ENCODE results near the gene FGF14. TPM values are rescaled to one million over a fixed set of nuclear protein-coding genes. Genes with fewer than 3 reads are reported as not detected.

FGF14 gene
- total RNA-seq, 1 donor from 2014 or later: 2.9 TPM

DNA sequence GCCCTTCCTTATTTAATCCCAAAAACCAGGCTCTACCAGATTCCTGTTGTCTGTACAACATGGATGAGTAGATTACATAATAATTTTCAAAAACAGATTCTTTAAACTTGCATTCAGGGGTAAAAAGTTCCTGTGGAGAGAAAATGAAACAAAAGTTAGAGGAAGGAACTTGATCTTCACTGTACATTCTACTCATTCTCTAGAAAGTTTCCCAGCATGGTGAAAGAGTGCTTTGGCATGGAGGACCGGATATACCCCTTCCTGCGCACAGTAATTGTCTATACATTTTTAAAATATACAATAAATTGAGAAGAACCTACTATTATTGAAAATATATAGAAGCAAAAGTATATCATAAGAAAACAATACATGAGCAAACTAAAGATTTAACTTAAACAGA is 675.2 kb downstream of the FGF14 start:
- no peak for TF ChIP-seq CTCF (IDR thresholded peaks at IDR 0.05; ENCODE audit: borderline replicate concordance)
- H3K4me3 ChIP-seq: no peak overlapping the region
- no peaks in the 10 kb centered on the region for H3K4me1 ChIP-seq
- intact Hi-C loops (cut with micrococcal nuclease): no loop called here
- H3K27ac ChIP-seq (replicated peaks): no peak overlapping the region
- H3K27me3 ChIP-seq (ENCODE audit: low read depth): no peaks in the 10 kb centered on the region
- no peaks in the 10 kb centered on the region for H3K9me3 ChIP-seq (replicated peaks)
- DNase-seq: no peak
- no peaks in the 10 kb centered on the region for H3K36me3 ChIP-seq

DNA sequence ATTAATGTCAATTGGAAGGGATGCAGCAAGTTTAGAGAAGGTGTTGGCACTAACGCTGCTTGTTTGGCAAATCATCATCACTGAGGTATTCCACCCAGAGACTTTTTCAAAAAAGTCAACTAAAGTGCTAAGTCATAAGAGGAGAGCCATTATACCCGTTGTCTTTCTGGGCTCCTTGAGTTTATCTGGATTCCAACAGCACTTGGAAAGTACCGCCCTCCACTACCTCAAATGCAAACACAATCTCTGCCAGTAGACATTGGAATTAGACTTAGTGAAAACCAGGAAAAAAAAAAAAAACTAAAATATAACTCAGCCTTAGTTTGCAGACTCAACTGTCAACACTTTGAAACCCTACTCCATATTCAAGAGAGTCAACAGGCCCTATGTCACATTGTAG is 683.4 kb downstream of the FGF14 start:
- TF ChIP-seq CTCF (IDR thresholded peaks at IDR 0.05; ENCODE audit: borderline replicate concordance): no peak
- H3K4me1 ChIP-seq: no peaks in the 10 kb centered on the region

DNA sequence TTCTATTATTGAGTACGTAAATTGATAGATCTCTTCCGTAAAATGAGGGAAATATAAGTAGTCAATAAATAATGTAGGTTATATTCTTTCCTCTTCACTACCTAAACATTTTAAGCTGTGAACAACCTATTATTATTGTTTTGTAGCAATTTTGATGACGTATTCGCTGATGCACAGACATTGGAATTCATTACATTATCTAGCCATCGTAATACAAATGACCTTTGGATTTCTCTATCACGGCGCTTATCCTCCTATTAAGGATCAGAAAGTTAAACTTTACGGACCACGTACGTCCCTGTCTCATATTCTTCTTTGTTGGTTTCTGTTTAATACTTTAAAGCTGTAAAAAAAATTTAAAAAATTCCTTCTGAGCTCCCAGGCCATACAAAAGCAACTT is 684.5 kb downstream of the FGF14 start:
- no peaks in the 10 kb centered on the region for H3K9me3 ChIP-seq (replicated peaks)
- no peaks in the 10 kb centered on the region for H3K36me3 ChIP-seq
- intact Hi-C loops (cut with micrococcal nuclease): no loop called here
- no peaks in the 10 kb centered on the region for H3K27me3 ChIP-seq (ENCODE audit: low read depth)
- H3K4me1 ChIP-seq: no peaks in the 10 kb centered on the region
- TF ChIP-seq CTCF (IDR thresholded peaks at IDR 0.05; ENCODE audit: borderline replicate concordance): no peak
- DNase-seq: no peak
- H3K27ac ChIP-seq (replicated peaks): no peak overlapping the region
- no peak overlapping the region for H3K4me3 ChIP-seq

More for the DNA sequence above, 683.4 kb downstream of the FGF14 start:
- intact Hi-C loops (cut with micrococcal nuclease): no loop called here
- Histone ChIP-seq H3K27ac (replicated peaks) (no peak overlapping the region), H3K9me3 (replicated peaks) (no peaks in the 10 kb centered on the region), H3K36me3 (no peaks in the 10 kb centered on the region), H3K27me3 (ENCODE audit: low read depth) (no peaks in the 10 kb centered on the region), H3K4me3 (no peak overlapping the region)
- DNase-seq: no peak

DNA sequence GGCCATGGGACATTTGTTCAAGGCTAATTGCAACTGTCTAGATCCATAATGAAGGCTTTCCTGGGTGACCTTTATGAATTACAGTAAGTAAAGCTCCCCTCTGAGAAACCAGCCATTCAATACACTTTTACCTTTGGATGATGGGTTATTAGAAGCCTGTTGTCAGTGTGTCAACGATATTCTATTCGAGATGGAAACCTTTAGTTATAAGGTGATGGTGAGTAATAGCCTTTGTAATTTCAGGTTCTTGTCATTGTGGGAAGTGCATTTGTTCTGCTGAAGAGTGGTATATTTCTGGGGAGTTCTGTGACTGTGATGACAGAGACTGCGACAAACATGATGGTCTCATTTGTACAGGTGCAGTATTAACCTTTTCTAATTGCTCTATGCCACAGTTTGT is 687.7 kb downstream of the FGF14 start:
- intact Hi-C loops (cut with micrococcal nuclease): no loop called here
- Histone ChIP-seq H3K27ac (replicated peaks) (no peak overlapping the region), H3K4me1 (no peaks in the 10 kb centered on the region), H3K36me3 (no peaks in the 10 kb centered on the region), H3K27me3 (ENCODE audit: low read depth) (no peaks in the 10 kb centered on the region), H3K9me3 (replicated peaks) (no peaks in the 10 kb centered on the region), H3K4me3 (no peak overlapping the region)
- no peak for DNase-seq
- no peak for TF ChIP-seq CTCF (IDR thresholded peaks at IDR 0.05; ENCODE audit: borderline replicate concordance)

DNA sequence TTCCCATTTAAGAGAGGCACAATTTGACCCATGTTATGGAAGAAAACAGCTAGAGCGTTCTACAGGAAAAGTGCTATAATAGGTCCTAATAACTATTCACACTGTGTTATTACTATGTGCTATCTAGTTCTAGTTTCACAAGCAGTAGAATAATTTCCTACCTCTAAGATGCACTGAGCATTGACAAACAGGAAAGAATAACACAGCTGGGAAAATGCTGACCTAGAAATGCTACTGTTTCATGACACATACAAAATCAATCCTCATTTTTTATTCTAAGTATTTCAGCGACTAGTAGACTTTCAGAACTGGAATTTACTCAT is 689.9 kb downstream of the FGF14 start:
- no peaks in the 10 kb centered on the region for H3K36me3 ChIP-seq
- intact Hi-C loops (cut with micrococcal nuclease): no loop called here
- H3K4me1 ChIP-seq: no peaks in the 10 kb centered on the region
- H3K27me3 ChIP-seq (ENCODE audit: low read depth): peaks cover 5% of the 10 kb centered on the region
- TF ChIP-seq CTCF (IDR thresholded peaks at IDR 0.05; ENCODE audit: borderline replicate concordance): no peak
- H3K4me3 ChIP-seq: no peak overlapping the region
- DNase-seq: no peak
- H3K9me3 ChIP-seq (replicated peaks): no peaks in the 10 kb centered on the region
- H3K27ac ChIP-seq (replicated peaks): no peak overlapping the region
